Mesothelial cell of epicardium (in vitro differentiated cells): Measurements from ENCODE around the gene NCCRP1. TPM values are rescaled to one million over a fixed set of nuclear protein-coding genes. Genes with fewer than 3 reads are reported as not detected.
A peak's percentile ranks its signal among the peaks of the same experiment; 100 is the strongest.

Source experiments
- DNase-seq, 2 experiments: peaks; one replicate each; pipeline ENCODE4 v3.0.0; 2021; ENCODE audit warnings: low spot score in 2 of 2; ENCODE audit not compliant: unreplicated experiment in 2 of 2
- H3K27ac Mint-ChIP-seq: 2 replicates; pipeline ENCODE4 v1.8.0; 2021; ENCODE audit warnings: mixed read lengths
- H3K27me3 Mint-ChIP-seq: 2 replicates; pipeline ENCODE4 v1.8.0; 2021; ENCODE audit warnings: low read depth, mixed read lengths
- H3K36me3 Mint-ChIP-seq: 2 replicates; pipeline ENCODE4 v1.8.0; 2021; ENCODE audit warnings: mixed read lengths
- H3K4me1 Mint-ChIP-seq: 2 replicates; pipeline ENCODE4 v1.8.0; 2021; ENCODE audit warnings: mixed read lengths
- H3K4me3 Mint-ChIP-seq: 2 replicates; pipeline ENCODE4 v1.8.0; 2021; ENCODE audit warnings: mild to moderate bottlenecking, moderate library complexity, mixed read lengths
- H3K9me3 Mint-ChIP-seq: 2 replicates; pipeline ENCODE4 v1.8.0; 2021; ENCODE audit warnings: mixed read lengths
- total RNA-seq: library from RNA; stranded (reverse); gene quantifications from 3 replicates; pipeline ENCODE4 v1.2.1, GENCODE V29; 2021
- TF ChIP-seq, protein P1 (sequence below): fragments of 200-600 bp; sonication (generic); IDR thresholded peaks from one replicate; pipeline ENCODE4 v1.5.0; 2021; ENCODE audit warnings: antibody characterized with exemption; ENCODE audit not compliant: unreplicated experiment

Gene NCCRP1
- total RNA-seq, 1 donor from 2014 or later, result 11.7 TPM

DNA sequence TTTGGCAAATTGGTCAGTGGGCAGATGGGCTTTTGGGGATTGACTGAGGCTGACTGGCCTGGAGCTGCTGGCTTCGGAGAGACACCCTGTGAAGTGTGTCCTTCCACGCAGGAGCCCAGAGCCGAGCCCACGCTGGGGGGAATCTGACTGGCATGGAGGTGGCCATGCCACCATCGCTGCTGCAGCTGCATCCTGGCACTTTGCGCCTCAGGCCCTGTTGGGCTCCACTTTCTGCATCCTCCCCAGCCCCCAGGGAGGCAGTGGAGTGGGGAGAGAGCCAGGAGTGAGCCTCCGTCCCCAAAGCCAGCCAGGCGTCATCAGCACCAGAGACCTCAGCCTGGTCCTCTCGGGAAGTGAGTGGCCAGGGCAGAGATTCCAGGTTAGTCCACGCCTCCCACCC is 17.0 kb upstream of the NCCRP1 start:
- Mint-ChIP-seq H3K27me3 (no peaks in the 10 kb centered on the region), H3K36me3 (peaks cover 30% of the 10 kb centered on the region)
- TF ChIP-seq, protein P1, sequence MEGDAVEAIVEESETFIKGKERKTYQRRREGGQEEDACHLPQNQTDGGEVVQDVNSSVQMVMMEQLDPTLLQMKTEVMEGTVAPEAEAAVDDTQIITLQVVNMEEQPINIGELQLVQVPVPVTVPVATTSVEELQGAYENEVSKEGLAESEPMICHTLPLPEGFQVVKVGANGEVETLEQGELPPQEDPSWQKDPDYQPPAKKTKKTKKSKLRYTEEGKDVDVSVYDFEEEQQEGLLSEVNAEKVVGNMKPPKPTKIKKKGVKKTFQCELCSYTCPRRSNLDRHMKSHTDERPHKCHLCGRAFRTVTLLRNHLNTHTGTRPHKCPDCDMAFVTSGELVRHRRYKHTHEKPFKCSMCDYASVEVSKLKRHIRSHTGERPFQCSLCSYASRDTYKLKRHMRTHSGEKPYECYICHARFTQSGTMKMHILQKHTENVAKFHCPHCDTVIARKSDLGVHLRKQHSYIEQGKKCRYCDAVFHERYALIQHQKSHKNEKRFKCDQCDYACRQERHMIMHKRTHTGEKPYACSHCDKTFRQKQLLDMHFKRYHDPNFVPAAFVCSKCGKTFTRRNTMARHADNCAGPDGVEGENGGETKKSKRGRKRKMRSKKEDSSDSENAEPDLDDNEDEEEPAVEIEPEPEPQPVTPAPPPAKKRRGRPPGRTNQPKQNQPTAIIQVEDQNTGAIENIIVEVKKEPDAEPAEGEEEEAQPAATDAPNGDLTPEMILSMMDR, result no peak

DNA sequence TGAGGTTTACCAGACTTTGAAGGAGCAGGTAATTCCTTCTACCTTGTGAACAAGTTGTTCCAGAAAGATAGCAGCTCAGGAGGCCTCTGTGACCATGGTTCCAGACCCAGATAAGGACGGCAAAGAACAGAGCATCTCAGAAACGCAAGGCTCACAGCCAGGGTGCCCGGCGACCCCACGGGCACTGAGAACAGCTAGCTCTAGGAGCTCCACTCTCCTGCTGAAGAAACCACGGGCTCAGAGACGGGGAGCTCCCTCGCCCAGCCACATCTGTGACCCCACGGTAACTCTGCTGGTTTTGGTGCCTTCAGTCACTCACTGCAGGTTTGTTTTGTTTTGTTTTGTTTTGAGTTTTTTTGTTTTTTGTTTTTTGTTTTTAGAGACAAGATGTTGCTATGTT is 16.0 kb upstream of the NCCRP1 start:
- TF ChIP-seq, protein P1, result no peak
- Mint-ChIP-seq H3K36me3 (peaks cover 29% of the 10 kb centered on the region), H3K9me3 (peaks cover 6% of the 10 kb centered on the region), H3K27ac (no peak overlapping the region), H3K4me3 (no peak overlapping the region), H3K27me3 (no peaks in the 10 kb centered on the region), H3K4me1 (peaks cover 1% of the 10 kb centered on the region)
- no peak for DNase-seq

More for the DNA sequence above, 17.0 kb upstream of the NCCRP1 start:
- H3K4me1 Mint-ChIP-seq, result peaks cover 2% of the 10 kb centered on the region
- no peak for DNase-seq
- H3K9me3 Mint-ChIP-seq, result peaks cover 6% of the 10 kb centered on the region
- H3K27ac Mint-ChIP-seq, result no peak overlapping the region
- no peak overlapping the region for H3K4me3 Mint-ChIP-seq

DNA sequence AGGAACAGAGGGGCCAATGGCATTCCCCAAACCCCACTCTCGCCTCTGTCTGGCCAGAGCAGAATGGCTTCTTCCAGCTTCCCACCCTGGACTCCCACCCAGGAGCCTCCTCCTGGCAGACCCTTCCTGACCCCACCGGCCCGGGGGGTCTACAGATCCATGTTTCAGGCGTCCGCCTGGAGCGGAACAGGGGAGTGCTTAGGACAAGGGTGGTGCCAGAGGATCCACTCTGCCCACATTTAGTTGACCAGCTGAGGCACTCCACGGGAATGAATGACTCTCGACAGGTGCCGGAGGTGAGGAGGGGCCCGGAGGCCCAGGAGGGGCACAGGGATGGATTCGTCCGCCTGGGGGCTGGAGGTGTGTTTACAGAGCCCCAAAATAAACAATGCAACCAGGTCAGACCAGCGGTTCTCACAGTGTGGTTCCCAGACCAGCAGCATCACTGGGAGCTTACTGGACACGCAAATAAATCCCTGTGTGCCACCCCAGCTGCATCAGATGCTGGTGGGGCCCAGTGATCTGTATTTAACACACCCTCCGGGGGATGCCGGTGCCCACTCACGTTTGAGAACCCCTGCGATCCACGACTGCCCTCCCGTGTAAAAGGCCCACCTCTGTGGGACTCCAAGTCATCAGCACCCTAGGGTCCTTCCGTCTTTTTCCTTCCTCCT is 15.1 kb upstream of the NCCRP1 start:
- H3K27ac Mint-ChIP-seq, result peak overlapping the region; percentile 73
- TF ChIP-seq, protein P1, result no peak
- no peaks in the 10 kb centered on the region for H3K27me3 Mint-ChIP-seq
- H3K36me3 Mint-ChIP-seq, result peaks cover 29% of the 10 kb centered on the region
- no peaks in the 10 kb centered on the region for H3K4me1 Mint-ChIP-seq
- H3K9me3 Mint-ChIP-seq, result peaks cover 6% of the 10 kb centered on the region
- no peak overlapping the region for H3K4me3 Mint-ChIP-seq
- DNase-seq, result no peak

DNA sequence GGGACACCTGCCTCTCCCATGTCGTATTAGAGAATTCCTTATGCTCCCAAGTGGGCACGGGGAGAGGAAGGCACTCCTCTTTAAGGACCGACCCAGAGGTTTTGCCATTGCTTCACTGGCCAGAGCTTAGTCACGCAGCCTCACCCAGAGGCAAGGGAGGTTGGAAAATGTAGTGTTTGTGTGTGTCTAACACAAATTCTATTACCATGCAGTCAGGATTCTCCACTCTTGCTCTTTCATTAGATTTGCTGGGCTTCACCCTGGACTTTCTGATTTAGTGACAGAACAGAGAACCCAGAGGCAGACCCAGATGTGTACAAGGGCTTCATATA is 14.6 kb upstream of the NCCRP1 start:
- Mint-ChIP-seq H3K9me3 (peaks cover 6% of the 10 kb centered on the region), H3K4me3 (no peak overlapping the region), H3K4me1 (peaks cover under 1% of the 10 kb centered on the region), H3K36me3 (peaks cover 29% of the 10 kb centered on the region), H3K27me3 (no peaks in the 10 kb centered on the region), H3K27ac (peak overlapping the region; percentile 73)
- TF ChIP-seq, protein P1, result no peak
- no peak for DNase-seq

DNA sequence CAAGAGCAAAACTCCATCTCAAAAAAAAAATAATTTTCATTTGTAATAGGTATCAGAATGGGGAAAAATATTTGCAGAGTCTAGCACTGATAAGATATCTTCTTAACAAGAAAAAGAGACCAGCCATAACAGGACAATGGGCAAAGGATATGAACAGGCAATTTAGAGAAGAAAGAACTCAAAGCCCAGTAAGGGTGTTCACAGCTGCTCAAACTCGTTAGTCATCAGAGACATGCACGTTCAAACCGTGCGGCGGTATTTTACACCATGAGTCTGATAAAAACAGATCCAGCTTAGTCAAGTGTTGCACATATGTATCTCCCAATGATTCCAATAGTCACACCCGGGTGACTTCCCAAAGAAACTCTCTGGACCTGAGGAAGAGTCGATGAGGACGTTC is 13.7 kb upstream of the NCCRP1 start:
- Mint-ChIP-seq H3K36me3 (peaks cover 27% of the 10 kb centered on the region), H3K27ac (peak overlapping the region; percentile 7), H3K27me3 (no peaks in the 10 kb centered on the region), H3K4me3 (no peak overlapping the region), H3K9me3 (peaks cover 6% of the 10 kb centered on the region), H3K4me1 (peaks cover 3% of the 10 kb centered on the region)
- TF ChIP-seq, protein P1, result no peak
- peak in 1 of 2 experiments; percentile 13 for DNase-seq
